Esophagus squamous epithelium (tissue), 5 donors: ENCODE measurements around the gene ZMIZ1. TPM values are rescaled to one million over a fixed set of nuclear protein-coding genes. Genes with fewer than 3 reads are reported as not detected.

ENCODE experiments used
- DNase-seq: peaks from one replicate; lab custom pipeline; 2025; lab: John Stamatoyannopoulos, UW
- H3K27ac ChIP-seq, 4 donors: fragments of 200-600 bp; sonication (generic); one replicate each; pipeline ENCODE4 v1.5.1; 2016 to 2019; ENCODE audit warnings: mild to moderate bottlenecking in 1 of 4
- H3K27me3 ChIP-seq, 4 donors: fragments of 200-600 bp; sonication (generic); 1 replicate in 3 of 4; 2 replicates in 1 of 4; pipeline versions ENCODE4 v1.5.1 to v1.6.0; 2017 to 2021; ENCODE audit warnings: antibody characterized with exemption in 1 of 4
- H3K36me3 ChIP-seq, 3 donors: fragments of 200-600 bp; sonication (generic); one replicate each; pipeline ENCODE4 v1.5.1; 2016 to 2019
- H3K4me1 ChIP-seq, 3 donors: fragments of 200-600 bp; sonication (generic); one replicate each; pipeline ENCODE4 v1.5.1; 2017 to 2019
- H3K4me3 ChIP-seq, 4 donors: fragments of 200-600 bp; sonication (generic); 1 replicate in 3 of 4; 2 replicates in 1 of 4; pipeline ENCODE4 v1.5.1; 2016 to 2019; ENCODE audit warnings: mild to moderate bottlenecking in 2 of 4, moderate library complexity in 1 of 4
- H3K9me3 ChIP-seq, 3 donors: fragments of 200-600 bp; sonication (generic); one replicate each; pipeline ENCODE4 v1.5.1; 2016 to 2019
- CTCF ChIP-seq, 6 experiments: fragments of 450-650 bp in 4 of 6; fragments of 200-600 bp in 2 of 6; sonication (generic) in 2 of 6; IDR thresholded peaks; one replicate each; pipeline ENCODE4 v1.5.1; 2016 to 2019; ENCODE audit warnings: antibody characterized with exemption in 6 of 6, mild to moderate bottlenecking in 4 of 6, moderate library complexity in 4 of 6
- POLR2A ChIP-seq, 4 donors: fragments of 450-650 bp; IDR thresholded peaks; one replicate each; pipeline ENCODE4 v1.6.1; 2017; ENCODE audit warnings: antibody characterized with exemption in 4 of 4, mild to moderate bottlenecking in 4 of 4, moderate library complexity in 3 of 4
- WGBS, 2 donors: methylation state at CpG; one replicate each; pipeline ENCODE4 v1.1.5; 2018; 5-methylcytosine and 5-hydroxymethylcytosine counted together
- intact Hi-C: fragments of 100-400 bp; cut with DNase I; formaldehyde crosslinking; loops from one replicate; pipeline ENCODE4 v1.15.0; 2022
- total RNA-seq, 4 donors: library from RNA; depleted of rRNA; stranded (reverse); fragments of >200 nt; gene quantifications; one replicate each; pipeline ENCODE4 v1.1.0, GENCODE V29; 2016
- donor health status: DM: yes; HTN: yes; CAD: no.

ZMIZ1 gene
- total RNA-seq, 4 donors from 2014 or later: 28.2 to 79.5 (median 40.4) TPM

GRCh38 chr10:79176052-79176501 is 107.3 kb downstream of the ZMIZ1 start:
- Histone ChIP-seq H3K4me1 (peaks cover 18 to 67% (median 59%) of the 10 kb centered on the region in 3 donors), H3K4me3 (no peak overlapping the region), H3K27ac (peak overlapping the region in 3 of 4 donors; percentile 61 to 66 (median 62)), H3K9me3 (no peaks in the 10 kb centered on the region), H3K36me3 (peaks cover 0 to 86% (median 5%) of the 10 kb centered on the region in 3 donors), H3K27me3 (no peaks in the 10 kb centered on the region)
- DNase-seq: no peak
- WGBS, 2 donors: 57 to 74% methylated on average over 7 to 10 of the region's 10 CpGs
- intact Hi-C loops: no loop called here
- no peak for TF ChIP-seq POLR2A (IDR thresholded peaks at IDR 0.05)
- TF ChIP-seq CTCF (IDR thresholded peaks at IDR 0.05): no peak

GRCh38 chr10:79176949-79177602 is 108.3 kb downstream of the ZMIZ1 start:
- peaks cover 0 to 84% (median 5%) of the 10 kb centered on the region in 3 donors for H3K36me3 ChIP-seq
- peaks cover 26 to 77% (median 67%) of the 10 kb centered on the region in 3 donors for H3K4me1 ChIP-seq
- no peaks in the 10 kb centered on the region for H3K27me3 ChIP-seq
- 35 to 49% methylated on average over 7 to 8 of the region's 18 CpGs for WGBS, 2 donors
- no peak overlapping the region for H3K4me3 ChIP-seq
- intact Hi-C loops: no loop called here
- no peak for DNase-seq
- TF ChIP-seq POLR2A (IDR thresholded peaks at IDR 0.05) (no peak), CTCF (IDR thresholded peaks at IDR 0.05) (no peak)
- H3K9me3 ChIP-seq: no peaks in the 10 kb centered on the region
- H3K27ac ChIP-seq: peak overlapping the region; percentile 27 to 80 (median 64)

GRCh38 chr10:79178070-79178576 is 109.4 kb downstream of the ZMIZ1 start:
- Histone ChIP-seq H3K4me3 (no peak overlapping the region), H3K4me1 (peaks cover 26 to 88% (median 76%) of the 10 kb centered on the region in 3 donors), H3K27ac (peak overlapping the region in 3 of 4 donors; percentile 45 to 66 (median 62)), H3K27me3 (no peaks in the 10 kb centered on the region), H3K36me3 (peaks cover 0 to 90% (median 5%) of the 10 kb centered on the region in 3 donors), H3K9me3 (no peaks in the 10 kb centered on the region)
- DNase-seq: no peak
- TF ChIP-seq CTCF (IDR thresholded peaks at IDR 0.05) (no peak), POLR2A (IDR thresholded peaks at IDR 0.05) (no peak)
- intact Hi-C loops: no loop called here
- 93 to 98% methylated on average over 5 of the region's 8 CpGs for WGBS, 2 donors

- WGBS, 2 donors: 71 to 72% methylated on average over 1 to 5 of the region's 9 CpGs
- TF ChIP-seq POLR2A (IDR thresholded peaks at IDR 0.05): no peak
- TF ChIP-seq CTCF (IDR thresholded peaks at IDR 0.05): no peak
- H3K4me3 ChIP-seq: no peak overlapping the region
- H3K27me3 ChIP-seq: no peaks in the 10 kb centered on the region
- peaks cover 0 to 93% (median 5%) of the 10 kb centered on the region in 3 donors for H3K36me3 ChIP-seq
- H3K9me3 ChIP-seq: no peaks in the 10 kb centered on the region
- H3K4me1 ChIP-seq: peaks cover 27 to 94% (median 82%) of the 10 kb centered on the region in 3 donors
- intact Hi-C loops: no loop called here
- DNase-seq: no peak
- H3K27ac ChIP-seq: peak overlapping the region in 3 of 4 donors; percentile 45 to 66 (median 62)
Measured at GRCh38 chr10:79178614-79179163, 109.9 kb downstream of the ZMIZ1 start.
